GM18868 (cell line): ENCODE data around the gene LTBP3.
A peak's percentile ranks its signal among the peaks of the same experiment; 100 is the strongest.

Experiments used
- ATAC-seq: cut with Tn5 transposase; IDR thresholded peaks from one replicate; pipeline ENCODE4 v1.9.1; 2021; ENCODE audit warnings: mild to moderate bottlenecking, moderate library complexity; ENCODE audit not compliant: unreplicated experiment

The LTBP3 gene

GRCh38 chr11:65586247-65586630, 28.1 kb upstream of the LTBP3 start:
- ATAC-seq, result no peak

GRCh38 chr11:65585396-65586246, 27.5 kb upstream of the LTBP3 start:
- ATAC-seq, result no peak

GRCh38 chr11:65584723-65585171, 26.6 kb upstream of the LTBP3 start:
- no peak for ATAC-seq

GRCh38 chr11:65584106-65584505, 25.9 kb upstream of the LTBP3 start:
- ATAC-seq, result no peak

- ATAC-seq, result no peak
Measured at GRCh38 chr11:65583589-65583988, 25.4 kb upstream of the LTBP3 start.

GRCh38 chr11:65581928-65582327, 23.8 kb upstream of the LTBP3 start:
- ATAC-seq, result no peak

- ATAC-seq, result no peak
Measured at GRCh38 chr11:65580756-65581155, 22.6 kb upstream of the LTBP3 start.

GRCh38 chr11:65580031-65580692, 22.0 kb upstream of the LTBP3 start:
- no peak for ATAC-seq

GRCh38 chr11:65579291-65579690, 21.1 kb upstream of the LTBP3 start:
- ATAC-seq, result no peak

- no peak for ATAC-seq
Measured at GRCh38 chr11:65578667-65579066, 20.5 kb upstream of the LTBP3 start.

- no peak for ATAC-seq
Measured at GRCh38 chr11:65578134-65578533, 20.0 kb upstream of the LTBP3 start.

- ATAC-seq, result no peak
Measured at GRCh38 chr11:65577756-65578109, 19.6 kb upstream of the LTBP3 start.

GRCh38 chr11:65576867-65577755, 19.0 kb upstream of the LTBP3 start:
- no peak for ATAC-seq

GRCh38 chr11:65576232-65576866, 18.2 kb upstream of the LTBP3 start:
- no peak for ATAC-seq

- no peak for ATAC-seq
Measured at GRCh38 chr11:65575568-65576231, 17.5 kb upstream of the LTBP3 start, which contains the start of gene EHBP1L1. Gene EHBP1L1, plus strand, starts transcription at chr11:65576053. Its CDS starts 250 bp downstream, at chr11:65576303.

GRCh38 chr11:65574811-65575567, 16.8 kb upstream of the LTBP3 start:
- no peak for ATAC-seq

GRCh38 chr11:65574109-65574810, 16.1 kb upstream of the LTBP3 start:
- peak; percentile 27 for ATAC-seq

GRCh38 chr11:65573391-65574079, 15.4 kb upstream of the LTBP3 start:
- no peak for ATAC-seq
